ENCODE measurements around the gene KCNK1. TPM values are rescaled to one million over a fixed set of nuclear protein-coding genes. Genes with fewer than 3 reads are reported as not detected.

KCNK1 gene
- total and polyA plus RNA-seq, 12 donors = 0.83 to 9.7 (median 3.7) TPM

- no peaks in the 10 kb centered on the region for H3K27me3 ChIP-seq
- H3K4me1 ChIP-seq (replicated peaks in 1 of 2) = no peaks in the 10 kb centered on the region
- WGBS, 4 donors = 81 to 97% (median 83%) methylated on average over 3 of the region's 3 CpGs
- no peak overlapping the region for H3K27ac ChIP-seq
- H3K36me3 ChIP-seq (replicated peaks in 1 of 2) = no peaks in the 10 kb centered on the region
- intact Hi-C loops (cut with DNase I) = no loop called here
- no peak overlapping the region for H3K4me3 ChIP-seq
- DNase-seq = no peak
- H3K9me3 ChIP-seq (replicated peaks in 1 of 3) = no peaks in the 10 kb centered on the region
- TF ChIP-seq CTCF (IDR thresholded peaks at IDR 0.05) = no peak
- TF ChIP-seq POLR2A (IDR thresholded peaks at IDR 0.05) = no peak
Observed at GRCh38 chr1:233621923-233622322, 8.0 kb downstream of the KCNK1 start.

- no peak for DNase-seq
- H3K4me1 ChIP-seq (replicated peaks in 1 of 2) = no peaks in the 10 kb centered on the region
- H3K27me3 ChIP-seq = no peaks in the 10 kb centered on the region
- intact Hi-C loops (cut with DNase I) = no loop called here
- no peak overlapping the region for H3K27ac ChIP-seq
- H3K9me3 ChIP-seq (replicated peaks in 1 of 3) = no peaks in the 10 kb centered on the region
- 92 to 100% (median 98%) methylated on average over 3 of the region's 3 CpGs for WGBS, 4 donors
- H3K36me3 ChIP-seq (replicated peaks in 1 of 2) = no peaks in the 10 kb centered on the region
- TF ChIP-seq POLR2A (IDR thresholded peaks at IDR 0.05) = no peak
- no peak for TF ChIP-seq CTCF (IDR thresholded peaks at IDR 0.05)
- H3K4me3 ChIP-seq = no peak overlapping the region
Observed at GRCh38 chr1:233624289-233624688, 10.4 kb downstream of the KCNK1 start.

- Histone ChIP-seq H3K36me3 (replicated peaks in 1 of 2) (no peaks in the 10 kb centered on the region), H3K27me3 (no peaks in the 10 kb centered on the region), H3K4me1 (replicated peaks in 1 of 2) (no peaks in the 10 kb centered on the region), H3K4me3 (no peak overlapping the region), H3K9me3 (replicated peaks in 1 of 3) (no peaks in the 10 kb centered on the region), H3K27ac (no peak overlapping the region)
- 91 to 94% (median 92%) methylated on average over 2 of the region's 2 CpGs for WGBS, 4 donors
- intact Hi-C loops (cut with DNase I) = no loop called here
- DNase-seq = no peak
- TF ChIP-seq CTCF (IDR thresholded peaks at IDR 0.05) = no peak
- TF ChIP-seq POLR2A (IDR thresholded peaks at IDR 0.05) = no peak
Observed at GRCh38 chr1:233625087-233625486, 11.2 kb downstream of the KCNK1 start.

- intact Hi-C loops (cut with DNase I) = no loop called here
- H3K36me3 ChIP-seq (replicated peaks in 1 of 2) = no peaks in the 10 kb centered on the region
- H3K4me1 ChIP-seq (replicated peaks in 1 of 2) = no peaks in the 10 kb centered on the region
- TF ChIP-seq POLR2A (IDR thresholded peaks at IDR 0.05) = no peak
- no peaks in the 10 kb centered on the region for H3K27me3 ChIP-seq
- no peaks in the 10 kb centered on the region for H3K9me3 ChIP-seq (replicated peaks in 1 of 3)
- H3K27ac ChIP-seq = no peak overlapping the region
- DNase-seq = no peak
- H3K4me3 ChIP-seq = no peak overlapping the region
- 71 to 90% (median 85%) methylated on average over 4 of the region's 4 CpGs for WGBS, 4 donors
Observed at GRCh38 chr1:233625510-233625981, 11.6 kb downstream of the KCNK1 start.

- intact Hi-C loops (cut with DNase I) = no loop called here
- no peaks in the 10 kb centered on the region for H3K4me1 ChIP-seq (replicated peaks in 1 of 2)
- DNase-seq = no peak
- H3K4me3 ChIP-seq = no peak overlapping the region
- no peak for TF ChIP-seq POLR2A (IDR thresholded peaks at IDR 0.05)
- no peak for TF ChIP-seq CTCF (IDR thresholded peaks at IDR 0.05)
- H3K27ac ChIP-seq = no peak overlapping the region
- H3K27me3 ChIP-seq = no peaks in the 10 kb centered on the region
- no peaks in the 10 kb centered on the region for H3K36me3 ChIP-seq (replicated peaks in 1 of 2)
- H3K9me3 ChIP-seq (replicated peaks in 1 of 3) = no peaks in the 10 kb centered on the region
- 87 to 91% (median 89%) methylated on average over 8 to 11 of the region's 11 CpGs for WGBS, 4 donors
Observed at GRCh38 chr1:233627376-233627775, 13.5 kb downstream of the KCNK1 start.
